GM19099 (cell line): Measurements from ENCODE around the gene COX14.

Experiments
- POLR2A ChIP-seq: IDR thresholded peaks from 3 replicates; pipeline ENCODE4 v1.6.1; 2011; ENCODE audit warnings: low read depth; ENCODE audit not compliant: insufficient read length; ENCODE audit errors: extremely low read depth

The COX14 gene

DNA sequence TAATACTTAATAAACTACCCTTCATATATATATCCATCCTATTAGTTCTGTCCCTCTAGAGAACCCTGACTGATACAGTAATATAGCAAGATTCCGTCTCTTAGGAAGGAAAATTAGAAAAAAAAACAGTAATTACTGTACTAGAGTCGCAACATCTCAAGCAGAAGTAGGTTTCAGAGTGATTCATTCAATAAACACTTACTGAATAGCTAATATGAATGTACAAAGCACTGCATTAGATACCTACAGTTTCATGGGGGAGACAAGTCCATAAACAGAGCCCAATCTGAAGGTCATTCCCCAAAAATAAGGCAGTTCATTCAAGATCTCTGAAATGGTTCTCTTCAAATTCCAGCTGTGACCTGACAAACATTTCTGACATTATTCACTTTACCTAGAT, 45.2 kb downstream of the COX14 start:
- no peak for TF ChIP-seq POLR2A

DNA sequence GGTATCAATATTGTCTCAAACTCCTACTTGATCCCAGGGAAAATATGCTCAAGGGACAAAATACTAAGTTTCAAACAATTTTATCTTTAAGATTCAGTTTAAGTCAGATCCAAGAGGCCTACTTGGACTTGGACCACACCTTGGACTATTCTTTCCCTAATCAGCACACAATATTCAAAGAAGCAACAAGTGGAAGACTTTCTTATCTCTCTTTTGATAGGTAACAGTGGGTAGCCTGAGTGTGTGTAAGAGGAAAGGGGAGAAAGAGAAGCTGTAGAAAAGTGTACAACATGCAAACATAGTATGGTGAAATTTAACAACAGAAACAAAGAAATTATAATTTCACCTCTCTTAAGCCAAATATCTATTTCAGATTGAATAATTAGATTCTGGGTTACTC, 48.6 kb downstream of the COX14 start:
- TF ChIP-seq POLR2A = no peak

DNA sequence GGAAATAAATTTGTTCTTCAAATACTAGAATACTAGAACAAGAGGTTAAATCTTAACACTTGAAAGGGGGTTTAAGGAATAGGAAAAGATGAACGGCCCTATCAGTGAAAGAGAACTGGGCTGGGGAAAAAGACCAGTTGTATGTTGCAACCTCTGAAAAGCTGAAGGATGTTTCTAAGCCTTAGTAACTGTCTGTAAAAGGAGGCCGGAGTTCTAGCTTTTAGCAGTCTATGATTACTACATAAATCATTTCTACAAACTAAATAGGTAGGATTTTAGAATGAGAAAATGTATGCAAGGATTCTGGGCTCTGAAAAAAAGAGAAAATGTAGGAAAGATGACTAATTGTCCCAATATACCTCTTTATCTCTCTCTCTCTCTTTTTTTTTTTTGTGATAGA, 50.2 kb downstream of the COX14 start:
- no peak for TF ChIP-seq POLR2A

DNA sequence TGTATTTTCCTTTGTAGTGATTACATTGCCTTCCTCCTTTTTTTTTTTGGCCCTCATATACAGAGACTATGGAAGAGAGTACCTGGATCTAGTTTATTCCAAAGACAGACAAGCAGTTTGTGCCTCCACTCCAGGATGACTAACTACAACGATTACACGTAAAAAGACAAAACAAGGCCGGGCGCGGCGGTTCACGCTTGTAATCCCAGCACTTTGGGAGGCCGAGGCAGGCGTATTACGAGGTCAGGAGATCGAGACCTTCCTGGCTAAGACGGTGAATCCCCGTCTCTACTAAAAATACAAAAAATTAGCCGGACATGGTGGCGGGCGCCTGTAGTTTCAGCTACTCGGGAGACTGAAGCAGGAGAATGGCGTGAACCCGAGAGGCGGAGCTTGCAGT, 52.9 kb downstream of the COX14 start:
- TF ChIP-seq POLR2A = no peak

DNA sequence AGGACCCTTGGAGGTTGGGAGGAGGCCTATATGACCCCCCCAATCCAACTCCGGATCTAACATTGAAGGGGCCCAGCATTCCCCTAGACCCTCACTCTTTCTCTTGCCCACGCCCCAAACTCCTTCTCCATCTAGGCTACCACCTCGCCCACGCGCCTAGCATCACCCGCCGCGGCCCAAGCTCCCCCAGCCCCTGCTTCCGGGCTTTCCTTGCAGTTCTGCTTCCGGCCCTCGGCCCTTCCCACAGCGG, 54.7 kb downstream of the COX14 start:
- no peak for TF ChIP-seq POLR2A

DNA sequence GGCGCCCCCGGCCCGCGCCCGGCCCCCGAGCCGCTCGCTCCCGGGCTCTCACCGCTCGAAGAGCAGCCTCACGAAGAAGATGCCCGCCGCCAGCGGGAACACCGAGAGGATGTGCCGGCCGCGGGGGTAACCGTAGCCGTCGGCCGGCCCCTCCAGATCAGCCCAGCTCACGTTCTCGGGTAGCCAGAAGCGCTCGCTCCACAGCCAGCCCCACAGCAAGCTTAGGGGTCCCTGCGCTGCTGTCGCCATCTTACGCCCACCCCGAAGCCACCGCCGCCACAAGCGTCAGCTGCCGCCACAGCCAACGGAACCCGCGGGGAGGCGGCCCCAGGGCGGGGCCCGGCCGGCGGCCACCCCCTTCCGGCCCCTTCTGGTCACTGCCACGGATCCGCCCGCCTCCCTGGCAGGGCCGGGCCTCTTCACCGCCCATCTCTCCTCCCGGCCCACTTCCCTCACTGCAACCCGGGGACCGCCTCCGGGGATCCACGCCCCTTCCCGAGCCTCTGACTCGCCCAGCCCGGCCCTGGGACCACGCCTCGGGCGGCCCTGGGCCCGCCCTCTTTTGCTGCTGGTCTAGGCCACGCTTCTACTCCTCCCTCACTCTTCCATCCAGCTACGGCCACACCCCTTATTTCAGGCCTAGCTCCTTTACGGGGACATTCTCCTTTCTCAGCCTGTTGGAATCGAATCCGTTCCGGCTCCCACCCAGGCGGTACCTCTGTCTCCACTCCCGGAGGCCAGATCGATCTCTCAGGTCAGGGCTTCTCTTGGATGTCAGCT, 55.2 kb downstream of the COX14 start, which contains the start of gene CERS5:
Gene CERS5, minus strand, starts transcription at position 321 of the 780 bp plus-strand sequence. Its CDS starts 72 bp downstream, at position 249.
- TF ChIP-seq POLR2A = peak; percentile 77
